ENCODE results near the gene ATP6V0C.

The ATP6V0C gene

DNA sequence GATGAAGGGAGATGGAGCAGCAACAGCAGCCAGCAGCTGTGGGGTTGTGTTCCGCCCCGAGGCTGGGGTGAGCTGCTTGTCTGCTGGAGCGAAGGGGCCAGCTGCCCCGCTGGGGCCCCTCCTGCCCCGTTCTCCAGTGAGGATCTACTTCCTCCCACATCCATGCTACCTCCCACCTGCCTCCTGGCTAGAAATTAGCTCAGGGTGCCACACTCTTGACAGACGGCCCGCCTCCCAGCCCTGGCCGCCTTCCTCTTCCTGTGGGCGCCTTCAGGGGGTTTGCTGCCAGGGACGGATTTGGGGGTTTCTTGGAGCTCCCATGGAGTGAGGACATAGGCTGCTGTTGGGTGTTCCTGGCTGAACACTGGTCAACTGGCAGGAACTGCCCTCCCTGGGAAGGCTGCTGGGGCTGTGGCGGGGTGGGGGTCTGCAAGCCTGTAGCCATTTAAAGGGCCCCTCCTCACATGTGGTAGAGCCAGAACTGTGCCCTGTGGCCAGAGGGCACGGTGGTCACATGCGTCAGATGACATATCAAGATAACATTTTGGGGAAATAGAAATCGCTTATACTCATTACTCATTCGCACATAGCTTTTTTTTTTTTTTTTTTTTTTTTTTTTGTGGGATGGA lies 25.7 kb upstream of the ATP6V0C start:
- TF ChIP-seq, protein P1, sequence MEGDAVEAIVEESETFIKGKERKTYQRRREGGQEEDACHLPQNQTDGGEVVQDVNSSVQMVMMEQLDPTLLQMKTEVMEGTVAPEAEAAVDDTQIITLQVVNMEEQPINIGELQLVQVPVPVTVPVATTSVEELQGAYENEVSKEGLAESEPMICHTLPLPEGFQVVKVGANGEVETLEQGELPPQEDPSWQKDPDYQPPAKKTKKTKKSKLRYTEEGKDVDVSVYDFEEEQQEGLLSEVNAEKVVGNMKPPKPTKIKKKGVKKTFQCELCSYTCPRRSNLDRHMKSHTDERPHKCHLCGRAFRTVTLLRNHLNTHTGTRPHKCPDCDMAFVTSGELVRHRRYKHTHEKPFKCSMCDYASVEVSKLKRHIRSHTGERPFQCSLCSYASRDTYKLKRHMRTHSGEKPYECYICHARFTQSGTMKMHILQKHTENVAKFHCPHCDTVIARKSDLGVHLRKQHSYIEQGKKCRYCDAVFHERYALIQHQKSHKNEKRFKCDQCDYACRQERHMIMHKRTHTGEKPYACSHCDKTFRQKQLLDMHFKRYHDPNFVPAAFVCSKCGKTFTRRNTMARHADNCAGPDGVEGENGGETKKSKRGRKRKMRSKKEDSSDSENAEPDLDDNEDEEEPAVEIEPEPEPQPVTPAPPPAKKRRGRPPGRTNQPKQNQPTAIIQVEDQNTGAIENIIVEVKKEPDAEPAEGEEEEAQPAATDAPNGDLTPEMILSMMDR (conservative IDR thresholded peaks at IDR 0.05), result no peak
- H3K27ac ChIP-seq, result no peak overlapping the region

DNA sequence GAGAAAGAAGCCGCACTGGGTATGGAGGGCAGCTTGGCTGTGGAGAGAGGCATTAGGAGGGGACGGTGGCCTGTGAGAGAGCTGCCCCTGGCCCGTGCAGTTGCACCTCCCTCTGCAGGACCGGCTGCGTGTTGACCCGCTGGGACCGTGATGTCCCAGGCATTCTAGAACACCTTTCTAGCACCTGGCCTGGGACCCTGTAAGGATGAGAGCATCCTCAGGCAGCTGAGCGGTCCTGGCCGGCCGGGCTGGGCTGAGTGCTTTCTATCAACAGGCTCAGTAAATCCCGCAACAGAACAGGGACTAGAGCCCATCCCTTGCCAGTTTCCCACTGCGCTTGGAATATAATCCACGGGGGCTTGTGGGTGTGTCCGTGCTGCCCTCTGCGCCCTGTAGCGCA lies 24.2 kb upstream of the ATP6V0C start:
- TF ChIP-seq, protein P1 (conservative IDR thresholded peaks at IDR 0.05), result no peak

DNA sequence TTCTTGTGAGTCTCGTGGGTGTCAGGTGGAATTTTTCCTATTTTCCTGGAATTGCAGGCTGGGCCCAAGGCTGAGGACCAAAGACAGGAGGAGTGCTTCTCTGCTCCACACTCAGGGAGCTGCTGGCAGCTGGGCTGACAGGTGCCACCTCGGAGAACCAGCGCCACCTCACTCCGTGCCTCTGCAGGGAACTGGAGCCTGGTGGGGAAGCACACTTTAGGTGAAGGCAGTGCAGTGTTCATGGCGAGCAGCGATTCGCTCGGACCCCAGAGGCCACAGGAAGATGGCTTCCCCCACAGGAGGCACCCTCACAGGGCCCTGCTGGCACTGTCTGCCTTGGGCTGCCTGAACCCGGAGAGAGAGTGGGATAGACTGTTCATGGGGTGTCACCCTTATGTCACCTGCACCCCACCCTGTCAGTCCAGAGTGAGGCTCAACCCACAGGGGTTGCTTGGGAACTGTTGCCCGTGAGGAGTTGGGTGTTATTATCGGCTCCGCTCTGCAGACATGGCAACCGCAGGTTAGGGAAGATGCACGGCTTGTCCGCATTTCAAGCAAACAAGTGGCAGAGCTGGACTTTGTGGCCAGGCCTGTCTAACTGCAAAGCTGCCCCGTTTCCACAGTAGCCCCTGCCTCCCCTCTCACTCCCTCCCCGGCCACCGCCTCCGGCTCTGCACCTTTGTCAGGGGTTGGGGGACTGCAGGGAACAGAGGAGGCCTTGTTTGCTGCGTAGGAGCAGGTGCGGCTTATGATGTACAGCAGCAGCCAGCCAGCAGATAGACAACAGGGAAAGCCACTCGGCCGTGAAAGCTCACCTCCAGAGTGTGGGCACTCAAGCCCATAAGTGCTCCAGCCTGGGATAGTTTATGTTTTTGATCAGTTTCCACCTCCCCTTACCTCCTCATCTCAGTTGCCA lies 23.3 kb upstream of the ATP6V0C start:
- TF ChIP-seq, protein P1 (conservative IDR thresholded peaks at IDR 0.05), result no peak
- H3K27ac ChIP-seq, result no peak overlapping the region

More for the DNA sequence above, 24.2 kb upstream of the ATP6V0C start:
- H3K27ac ChIP-seq, result no peak overlapping the region

DNA sequence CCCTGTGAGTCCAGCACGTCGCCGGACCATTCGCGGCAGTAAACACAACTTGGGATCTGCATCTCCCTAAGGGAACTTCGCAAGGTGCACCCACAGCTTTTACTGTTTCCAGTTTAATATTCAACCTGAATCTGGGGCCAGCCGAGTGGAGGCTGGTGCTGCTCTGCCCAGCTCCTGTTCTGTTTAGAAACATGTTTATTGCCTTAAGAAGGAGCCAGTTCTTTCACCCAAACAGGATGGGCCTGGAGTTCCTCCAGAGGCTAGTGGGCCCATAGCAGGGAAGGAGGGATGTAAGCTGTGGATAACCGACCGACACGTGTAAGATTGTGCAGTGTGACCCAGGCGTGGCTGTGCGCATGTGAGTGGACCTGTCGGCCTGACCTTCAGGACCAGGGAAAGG lies 21.5 kb upstream of the ATP6V0C start:
- H3K27ac ChIP-seq, result no peak overlapping the region
- TF ChIP-seq, protein P1 (conservative IDR thresholded peaks at IDR 0.05), result no peak

DNA sequence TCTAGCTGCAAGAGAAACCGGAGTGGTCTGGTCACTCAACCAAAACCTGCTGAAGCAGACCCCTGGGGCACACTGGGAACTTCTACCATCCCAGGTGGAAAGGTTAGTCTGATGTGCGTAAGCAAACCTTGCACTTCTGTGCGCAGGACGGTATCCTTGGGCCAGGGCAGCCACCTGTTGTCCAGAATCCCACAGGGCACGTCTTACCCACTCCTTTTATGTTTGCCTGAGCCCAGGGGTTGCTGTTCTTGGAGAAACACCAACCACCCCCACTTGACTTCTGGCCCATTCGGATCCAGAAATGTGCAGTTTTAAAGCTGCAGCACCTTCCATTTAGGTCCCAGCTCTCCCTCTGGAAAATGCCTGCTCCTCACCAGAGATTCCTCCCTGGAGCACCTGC lies 20.1 kb upstream of the ATP6V0C start:
- TF ChIP-seq, protein P1 (conservative IDR thresholded peaks at IDR 0.05), result no peak
- no peak overlapping the region for H3K27ac ChIP-seq

DNA sequence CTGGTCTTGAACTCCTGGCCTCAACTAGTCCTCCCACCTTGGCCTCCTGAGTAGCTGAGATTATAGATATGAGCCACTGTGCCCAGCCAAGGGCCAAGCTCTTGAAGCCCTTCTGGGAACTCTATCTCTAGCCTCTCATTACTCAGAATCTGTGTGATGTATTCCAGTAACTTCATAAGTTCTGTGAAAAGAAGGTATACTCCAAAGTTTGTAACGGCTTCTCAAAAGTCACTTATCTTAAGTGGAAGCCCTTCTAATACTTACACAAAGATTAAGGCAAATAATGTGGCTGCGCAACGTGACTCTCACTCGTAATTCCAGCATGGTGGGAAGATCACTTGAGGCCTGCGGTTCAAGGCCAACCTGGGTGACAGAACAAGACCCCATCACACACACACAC lies 19.1 kb upstream of the ATP6V0C start:
- TF ChIP-seq, protein P1 (conservative IDR thresholded peaks at IDR 0.05), result no peak
- H3K27ac ChIP-seq, result no peak overlapping the region

DNA sequence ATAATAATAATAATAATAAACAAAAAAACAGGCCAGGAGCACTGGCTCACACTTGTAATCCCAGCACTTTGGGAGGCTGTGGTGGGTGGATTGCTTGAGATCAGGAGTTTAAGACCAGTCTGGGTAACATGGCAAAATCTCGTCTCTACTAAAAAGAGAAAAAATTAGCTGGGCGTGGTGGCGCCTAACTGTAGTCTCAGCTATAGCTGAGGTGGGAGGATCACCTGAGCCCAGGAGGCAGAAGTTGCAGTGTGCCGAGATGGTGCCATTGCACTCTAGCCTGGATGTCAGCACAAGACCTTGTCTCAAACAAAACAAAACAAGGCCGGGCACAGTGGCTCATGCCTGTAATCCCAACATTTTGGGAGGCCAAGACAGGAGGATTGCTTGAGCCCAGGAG lies 18.7 kb upstream of the ATP6V0C start:
- H3K27ac ChIP-seq, result no peak overlapping the region
- TF ChIP-seq, protein P1 (conservative IDR thresholded peaks at IDR 0.05), result no peak
